CD4-positive, alpha-beta T cell treated with Interleukin-4 for 4 hours (primary cell): ENCODE data around the gene USP34.
A peak's percentile ranks its signal among the peaks of the same experiment; 100 is the strongest.
"Not testable (repeated sequence)": the region's sequence is repeated elsewhere in the genome, so short reads cannot be mapped to it uniquely, and the experiment has no call there.

ENCODE experiments used
- DNase-seq: peaks from one replicate; pipeline ENCODE4 v3.0.0-alpha.2; 2020

Gene USP34

DNA sequence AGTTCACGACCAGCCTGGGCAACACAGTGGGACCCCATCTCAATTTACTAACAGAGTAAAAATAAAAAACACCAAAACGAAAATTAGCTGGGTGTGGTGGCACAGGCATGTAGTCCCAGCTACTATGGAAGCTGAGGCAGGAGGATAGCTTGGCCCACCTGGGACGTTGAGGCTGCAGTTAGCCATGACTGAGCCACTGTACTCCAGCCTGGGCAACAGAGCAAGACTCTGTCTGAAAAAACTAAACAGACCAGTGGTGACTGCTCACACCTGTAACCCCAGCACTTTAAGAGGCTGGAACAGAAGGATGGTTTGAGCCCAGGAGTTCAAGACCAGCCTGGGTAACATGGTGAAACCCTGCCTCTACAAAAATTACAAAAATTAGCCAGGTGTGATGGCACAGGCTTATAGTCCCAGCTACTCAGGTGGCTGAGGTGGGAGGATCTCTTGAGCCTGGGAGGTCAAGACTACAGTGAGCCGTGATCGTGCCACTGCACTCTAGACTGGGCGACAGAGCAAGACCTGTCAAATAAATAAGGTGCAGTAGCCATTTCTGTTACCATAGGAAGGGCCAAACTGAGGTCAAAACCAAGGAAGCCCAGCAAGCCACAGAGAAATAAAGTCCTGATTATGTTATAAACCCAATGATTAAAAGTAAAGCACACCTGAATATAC, 14.0 kb downstream of the USP34 start:
- no peak for DNase-seq

- no peak for DNase-seq
Observed at GRCh38 chr2:61456070-61456745, 14.7 kb downstream of the USP34 start.

- DNase-seq: not testable (repeated sequence)
Observed at GRCh38 chr2:61454972-61455371, 15.9 kb downstream of the USP34 start.

- DNase-seq: no peak
Observed at GRCh38 chr2:61454383-61454782, 16.5 kb downstream of the USP34 start.

- no peak for DNase-seq
Observed at GRCh38 chr2:61452392-61452791, 18.5 kb downstream of the USP34 start.

- no peak for DNase-seq
Observed at GRCh38 chr2:61451178-61451577, 19.7 kb downstream of the USP34 start.

DNA sequence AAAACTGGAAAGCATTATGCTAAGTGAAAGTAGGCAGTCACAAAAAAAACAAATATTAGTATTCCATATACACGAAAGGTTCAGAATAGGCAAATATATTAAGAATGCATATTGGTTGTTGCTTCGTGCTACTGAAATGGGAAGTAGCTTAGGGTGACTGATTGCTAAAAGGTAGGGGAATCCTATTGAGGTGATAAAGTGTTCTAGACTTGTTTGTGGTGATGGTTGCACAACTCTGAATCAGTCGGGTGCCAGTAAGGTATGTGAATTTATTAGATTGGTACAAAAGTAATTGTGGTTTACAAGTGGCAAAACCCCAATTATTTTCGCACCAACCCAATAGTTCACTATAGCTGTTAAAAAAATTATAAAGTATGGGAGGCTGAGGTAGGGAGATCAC, 20.7 kb downstream of the USP34 start:
- DNase-seq: peak; percentile 46

DNA sequence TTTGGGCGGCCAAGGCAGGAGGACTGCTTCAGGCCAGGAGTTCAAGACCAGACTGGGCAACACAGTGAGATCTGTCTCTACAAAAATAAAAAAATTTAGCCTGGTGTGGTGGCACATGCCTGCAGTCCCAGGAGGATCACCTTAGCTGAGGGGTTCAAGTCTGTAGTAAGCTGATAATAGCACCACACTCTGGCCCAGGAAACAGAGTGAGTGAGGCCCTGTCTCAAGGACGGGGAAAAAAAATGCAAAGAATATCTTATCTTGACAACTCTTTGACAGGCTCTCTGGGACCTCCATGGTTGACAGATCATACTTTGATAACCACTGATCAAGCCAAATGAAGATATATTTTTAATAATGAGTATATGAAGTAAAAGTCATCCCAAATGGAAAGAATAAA, 22.7 kb downstream of the USP34 start:
- no peak for DNase-seq

DNA sequence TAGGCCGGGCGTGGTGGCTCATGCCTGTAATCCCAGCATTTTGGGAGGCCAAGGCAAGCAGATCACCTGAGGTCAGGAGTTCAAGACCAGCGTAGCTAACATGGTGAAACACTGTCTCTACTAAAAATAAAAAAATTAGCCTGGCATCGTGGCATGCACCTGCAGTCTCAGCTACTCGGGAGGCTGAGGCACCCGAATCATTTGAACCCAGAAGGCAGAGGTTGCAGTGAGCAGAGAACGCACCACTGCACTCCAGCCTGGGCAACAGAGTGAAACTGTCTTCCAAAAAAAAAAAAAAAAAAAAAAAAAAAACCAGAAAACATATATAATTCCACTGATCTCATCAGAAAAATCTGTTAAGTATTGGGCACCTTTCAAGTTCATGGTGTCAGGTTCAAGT, 23.9 kb downstream of the USP34 start:
- DNase-seq: not testable (repeated sequence)

- peak; percentile 15 for DNase-seq
Observed at GRCh38 chr2:61443342-61444041, 27.4 kb downstream of the USP34 start.

GRCh38 chr2:61439241-61440002, 31.5 kb downstream of the USP34 start:
- DNase-seq: no peak

GRCh38 chr2:61438670-61439069, 32.2 kb downstream of the USP34 start:
- no peak for DNase-seq

DNA sequence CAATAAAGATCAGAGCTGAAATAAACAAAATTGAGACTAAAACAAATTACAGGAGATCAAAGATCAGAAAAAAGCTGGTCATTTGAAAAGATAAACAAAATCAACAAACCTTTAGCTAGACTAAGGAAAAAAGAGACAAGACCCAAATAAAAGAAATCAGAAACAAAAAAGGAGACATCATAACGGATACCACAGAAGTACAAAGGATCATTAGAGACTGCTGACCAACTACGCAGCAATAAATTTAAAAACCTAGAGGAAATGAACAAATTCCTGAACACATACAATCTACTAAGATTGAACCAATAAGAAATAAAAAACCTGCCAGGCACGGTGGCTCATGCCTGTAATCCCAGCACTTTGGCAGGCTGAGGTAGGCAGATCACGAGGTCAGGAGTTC, 33.7 kb downstream of the USP34 start:
- DNase-seq: no peak

DNA sequence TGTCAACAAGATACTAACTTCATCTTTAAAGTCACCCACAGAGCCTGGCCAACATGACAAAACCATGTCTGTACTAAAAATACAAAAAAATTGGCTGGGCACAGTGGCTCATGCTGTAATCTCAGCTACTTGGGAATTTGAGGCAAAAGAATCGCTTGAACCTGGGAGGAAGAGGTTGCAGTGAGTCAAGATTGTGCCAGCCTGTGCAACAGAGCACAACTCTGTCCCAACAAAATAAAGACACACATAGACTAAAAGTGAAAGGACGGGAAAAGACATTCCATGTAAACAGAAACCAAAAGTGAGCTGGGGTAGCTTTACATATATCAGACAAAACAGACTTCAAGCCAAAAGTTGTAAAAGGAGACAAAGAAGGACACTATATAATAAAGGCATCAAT, 34.8 kb downstream of the USP34 start:
- no peak for DNase-seq

- DNase-seq: no peak
Observed at GRCh38 chr2:61435291-61435690, 35.6 kb downstream of the USP34 start.

GRCh38 chr2:61434314-61434713, 36.6 kb downstream of the USP34 start:
- no peak for DNase-seq

- no peak for DNase-seq
Observed at GRCh38 chr2:61433606-61434005, 37.3 kb downstream of the USP34 start.

- no peak for DNase-seq
Observed at GRCh38 chr2:61432990-61433389, 37.9 kb downstream of the USP34 start.

DNA sequence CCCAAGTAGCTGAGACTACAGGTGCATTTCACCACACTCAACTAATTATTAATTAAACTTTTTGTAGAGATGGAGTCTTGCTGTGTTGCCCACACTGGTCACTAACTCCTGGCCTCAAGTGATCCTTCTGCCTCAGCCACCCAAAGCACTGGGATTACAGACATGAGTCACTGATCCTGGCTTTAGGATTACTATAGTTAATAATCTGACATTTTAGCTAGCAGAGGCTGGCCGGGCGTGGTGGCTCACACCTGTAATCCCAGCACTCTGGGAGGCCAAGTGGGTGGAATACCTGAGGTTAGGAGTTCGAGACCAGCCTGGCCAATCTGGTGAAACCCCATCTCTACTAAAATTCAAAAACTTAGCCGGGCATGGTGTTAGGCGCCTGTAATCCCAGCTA, 39.5 kb downstream of the USP34 start:
- no peak for DNase-seq

GRCh38 chr2:61426267-61426897, 44.5 kb downstream of the USP34 start:
- DNase-seq: peak; percentile 76

GRCh38 chr2:61425605-61426155, 45.2 kb downstream of the USP34 start:
- DNase-seq: no peak

DNA sequence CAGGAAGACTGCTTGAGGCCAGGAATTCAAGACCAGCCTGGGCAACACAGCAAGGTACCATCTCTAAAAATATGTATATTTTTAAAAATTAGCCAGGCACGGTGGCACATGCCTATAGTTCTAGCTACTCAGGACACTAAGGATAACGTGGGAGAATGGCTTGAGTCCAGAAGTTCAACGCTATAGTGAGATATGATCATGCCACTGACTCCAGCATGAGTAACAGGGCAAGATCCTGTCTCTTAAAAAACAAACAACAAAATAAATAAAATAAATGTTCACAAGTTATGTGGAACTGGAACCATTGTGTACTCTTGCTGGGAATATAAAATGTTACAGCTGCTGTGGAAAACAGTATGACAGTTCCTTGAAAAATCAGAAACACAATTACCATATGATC, 47.2 kb downstream of the USP34 start:
- no peak for DNase-seq

- DNase-seq: no peak
Observed at GRCh38 chr2:61421611-61422010, 49.3 kb downstream of the USP34 start.
